Mesenchymal stem cell (in vitro differentiated cells and primary cell): ENCODE data around the gene NAV2.

Experiments used
- DNase-seq: peaks from one replicate; pipeline ENCODE4 v3.0.0-alpha.2; 2013
- H2AFZ ChIP-seq: one replicate; pipeline ENCODE4 v1.6.1; 2013; ENCODE audit warnings: low read depth, mild to moderate bottlenecking, control low read depth, inconsistent platforms, low read length, moderate library complexity
- H2AK5ac ChIP-seq: 2 replicates; pipeline ENCODE4 v1.6.1; 2013; ENCODE audit warnings: low read length, moderate library complexity, mild to moderate bottlenecking, inconsistent platforms; ENCODE audit not compliant: severe bottlenecking
- H2BK120ac ChIP-seq: one replicate; pipeline ENCODE4 v1.6.1; 2013; ENCODE audit warnings: low read depth, mild to moderate bottlenecking, inconsistent platforms, low read length, moderate library complexity
- H2BK12ac ChIP-seq, 2 experiments: one replicate each; pipeline ENCODE4 v1.6.1; 2013; ENCODE audit warnings: inconsistent platforms in 2 of 2, low read length in 2 of 2, mild to moderate bottlenecking in 2 of 2, moderate library complexity in 2 of 2, control low read depth in 1 of 2
- H2BK15ac ChIP-seq: one replicate; pipeline ENCODE4 v1.6.1; 2013; ENCODE audit warnings: mild to moderate bottlenecking, low read depth, inconsistent platforms; ENCODE audit not compliant: poor library complexity, severe bottlenecking
- H2BK5ac ChIP-seq: 2 replicates; pipeline ENCODE4 v1.6.1; 2013; ENCODE audit warnings: low read depth, mild to moderate bottlenecking, low read length, control low read depth, inconsistent platforms; ENCODE audit not compliant: poor library complexity, severe bottlenecking
- H3K14ac ChIP-seq, 2 experiments: one replicate each; pipeline ENCODE4 v1.6.1; 2013; ENCODE audit warnings: inconsistent platforms in 2 of 2, low read length in 2 of 2, control low read depth in 1 of 2, mild to moderate bottlenecking in 1 of 2, moderate library complexity in 1 of 2
- H3K18ac ChIP-seq, 2 experiments: one replicate each; pipeline ENCODE4 v1.6.1; 2013; ENCODE audit warnings: inconsistent platforms in 2 of 2, low read length in 2 of 2, control low read depth in 1 of 2, low read depth in 1 of 2, mild to moderate bottlenecking in 1 of 2
- H3K23ac ChIP-seq, 2 experiments: one replicate each; pipeline ENCODE4 v1.6.1; 2013; ENCODE audit warnings: inconsistent platforms in 2 of 2, low read length in 2 of 2, mild to moderate bottlenecking in 2 of 2, moderate library complexity in 2 of 2, control low read depth in 1 of 2
- H3K27ac ChIP-seq: 2 replicates; pipeline ENCODE4 v1.5.1; 2013; ENCODE audit warnings: mild to moderate bottlenecking, moderate library complexity, low read length, control low read depth, inconsistent platforms; ENCODE audit not compliant: poor library complexity, severe bottlenecking
- H3K27me3 ChIP-seq, 2 experiments: 2 replicates each; pipeline versions ENCODE4 v1.6.1 to v1.7.0; 2013; ENCODE audit warnings: low read length in 2 of 2, mild to moderate bottlenecking in 2 of 2, moderate library complexity in 2 of 2, control low read depth in 1 of 2, inconsistent platforms in 1 of 2; ENCODE audit not compliant: control insufficient read depth in 1 of 2, insufficient read depth in 1 of 2
- H3K36me3 ChIP-seq, 2 experiments: 2 replicates each; pipeline versions ENCODE4 v1.6.1 to v1.7.0; 2013; ENCODE audit warnings: low read length in 2 of 2, control low read depth in 1 of 2, inconsistent platforms in 1 of 2, low read depth in 1 of 2, mild to moderate bottlenecking in 1 of 2; ENCODE audit not compliant: insufficient read depth in 2 of 2, control insufficient read depth in 1 of 2
- H3K4ac ChIP-seq, 2 experiments: one replicate each; pipeline ENCODE4 v1.6.1; 2013; ENCODE audit warnings: inconsistent platforms in 2 of 2, low read length in 2 of 2, mild to moderate bottlenecking in 2 of 2, moderate library complexity in 2 of 2, control low read depth in 1 of 2, low read depth in 1 of 2
- H3K4me1 ChIP-seq: 2 replicates; pipeline ENCODE4 v1.6.1; 2013; ENCODE audit warnings: low read depth, low read length, control low read depth; ENCODE audit not compliant: control insufficient read depth, insufficient read depth
- H3K4me2 ChIP-seq: 2 replicates; pipeline ENCODE4 v1.6.1; 2013; ENCODE audit warnings: low read length, mild to moderate bottlenecking, inconsistent platforms; ENCODE audit not compliant: poor library complexity, severe bottlenecking
- H3K4me3 ChIP-seq, 2 experiments: 2 replicates each; pipeline versions ENCODE4 v1.5.1 to v1.7.0; 2013; ENCODE audit warnings: low read length in 2 of 2, mild to moderate bottlenecking in 2 of 2, control low read depth in 1 of 2, low read depth in 1 of 2; ENCODE audit not compliant: insufficient read depth in 1 of 2
- H3K79me1 ChIP-seq: replicated peaks from 2 replicates; pipeline ENCODE4 v1.6.1; 2013; ENCODE audit warnings: mild to moderate bottlenecking, control low read depth, low read length, inconsistent platforms; ENCODE audit not compliant: poor library complexity, severe bottlenecking
- H3K9ac ChIP-seq: 2 replicates; pipeline ENCODE4 v1.7.0; 2013; ENCODE audit warnings: mild to moderate bottlenecking, low read length, moderate library complexity
- H3K9me3 ChIP-seq: 2 replicates; pipeline ENCODE4 v1.7.0; 2013; ENCODE audit warnings: mild to moderate bottlenecking, low read length; ENCODE audit not compliant: control insufficient read depth
- H4K8ac ChIP-seq: one replicate; pipeline ENCODE4 v1.6.1; 2013; ENCODE audit warnings: inconsistent platforms, mild to moderate bottlenecking, low read length, moderate library complexity
- H4K91ac ChIP-seq: one replicate; pipeline ENCODE4 v1.6.1; 2013; ENCODE audit warnings: mild to moderate bottlenecking, low read length, inconsistent platforms
- WGBS: methylation state at CpG from one replicate; pipeline ENCODE4 v1.1.7; 2013; ENCODE audit warnings: mixed read lengths; 5-methylcytosine and 5-hydroxymethylcytosine counted together

Gene NAV2

GRCh38 chr11:20031155-20032001 is 318.7 kb downstream of the NAV2 start:
- Histone ChIP-seq H2BK5ac (no peak overlapping the region), H3K4ac (no peak overlapping the region), H3K36me3 (peaks cover 4 to 12% of the 10 kb centered on the region in 2 experiments), H3K9ac (no peak overlapping the region), H3K27ac (peak overlapping the region; percentile 66), H4K8ac (peak overlapping the region; percentile 55), H3K27me3 (no peaks in the 10 kb centered on the region), H3K79me1 (peaks cover 10% of the 10 kb centered on the region), H2BK12ac (peak overlapping the region in 1 of 2 experiments; percentile 90), H3K9me3 (no peaks in the 10 kb centered on the region), H3K14ac (no peak overlapping the region), H2AFZ (no peak overlapping the region), H3K4me2 (peak overlapping the region; percentile 13), H3K4me1 (peaks cover 26% of the 10 kb centered on the region), H4K91ac (peak overlapping the region; percentile 71), H2AK5ac (no peak overlapping the region), H3K4me3 (no peak overlapping the region), H3K18ac (peak overlapping the region; percentile 38 to 78), H2BK120ac (no peak overlapping the region), H2BK15ac (no peak overlapping the region), H3K23ac (no peak overlapping the region)
- 10% methylated on average over 6 of the region's 7 CpGs for WGBS
- DNase-seq, result peak; percentile 91

DNA sequence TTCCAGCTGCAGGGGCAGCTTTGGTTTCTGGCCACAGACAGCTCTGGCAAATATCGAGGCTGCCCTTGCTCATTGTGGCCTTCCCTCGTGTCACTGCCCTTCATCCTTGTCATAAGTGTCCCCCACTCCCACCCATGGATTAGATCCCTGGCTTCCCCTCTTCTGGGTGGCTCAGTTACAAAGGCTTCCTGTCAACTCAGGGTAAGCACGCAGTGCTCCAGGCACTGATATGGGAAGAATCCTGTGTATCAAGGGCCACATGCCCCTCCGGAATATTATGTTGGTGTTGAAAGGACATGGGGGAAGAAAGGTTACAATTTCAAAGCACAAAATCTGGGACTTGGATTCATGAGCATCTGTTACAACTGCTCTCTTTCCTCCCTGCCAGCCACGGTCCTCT is 319.5 kb downstream of the NAV2 start:
- Histone ChIP-seq H4K8ac (no peak overlapping the region), H2BK12ac (peak overlapping the region in 1 of 2 experiments; percentile 82), H3K4me2 (no peak overlapping the region), H3K9me3 (no peaks in the 10 kb centered on the region), H3K79me1 (peaks cover 10% of the 10 kb centered on the region), H3K36me3 (peaks cover 4 to 19% of the 10 kb centered on the region in 2 experiments), H3K14ac (peak overlapping the region in 1 of 2 experiments; percentile 94), H3K27me3 (no peaks in the 10 kb centered on the region), H3K9ac (no peak overlapping the region), H3K4ac (peak overlapping the region; percentile 16 to 51), H2AFZ (no peak overlapping the region), H3K4me3 (no peak overlapping the region), H3K18ac (peak overlapping the region; percentile 1 to 78), H2BK120ac (no peak overlapping the region), H2BK15ac (no peak overlapping the region), H3K4me1 (peaks cover 27% of the 10 kb centered on the region), H2BK5ac (no peak overlapping the region), H2AK5ac (peak overlapping the region; percentile 28), H3K27ac (peak overlapping the region; percentile 66), H4K91ac (peak overlapping the region; percentile 74), H3K23ac (peak overlapping the region in 1 of 2 experiments; percentile 92)
- DNase-seq, result no peak
- 40% methylated on average over 5 of the region's 5 CpGs for WGBS

DNA sequence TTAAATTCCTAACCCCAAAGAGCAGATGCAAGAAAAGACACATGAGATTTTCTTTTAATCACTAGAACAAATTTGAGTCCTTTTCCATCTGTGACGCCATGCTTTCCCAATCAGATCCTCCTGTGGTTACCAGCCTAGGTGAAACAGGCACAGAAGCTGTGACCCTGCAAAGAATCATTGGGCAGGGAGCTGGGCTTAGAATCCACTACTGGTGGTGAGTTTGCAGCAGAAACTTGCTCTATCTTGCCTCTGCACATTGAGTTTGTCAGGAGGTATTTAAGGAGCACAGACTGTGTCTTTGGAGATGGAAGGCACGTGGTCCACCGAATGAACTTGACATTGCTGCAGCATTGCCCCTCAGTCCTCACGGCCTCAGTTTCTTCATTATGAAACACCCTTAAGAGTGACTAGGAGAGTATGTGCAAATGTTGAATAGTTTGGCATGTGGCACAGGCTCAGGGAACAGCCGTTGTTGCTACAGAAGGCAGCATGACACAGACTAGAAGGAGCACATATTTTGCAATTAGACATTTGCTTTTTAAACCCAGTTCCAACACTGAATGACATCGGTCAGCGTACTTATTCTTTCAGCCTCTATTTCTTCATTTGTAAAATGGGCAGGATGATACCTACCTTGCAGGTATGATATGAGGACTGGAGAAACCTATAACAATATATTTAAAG is 320.1 kb downstream of the NAV2 start:
- no peak overlapping the region for H3K9ac ChIP-seq
- no peak overlapping the region for H2BK5ac ChIP-seq
- H3K4me3 ChIP-seq, result no peak overlapping the region
- no peak overlapping the region for H2AK5ac ChIP-seq
- H2BK12ac ChIP-seq, result peak overlapping the region in 1 of 2 experiments; percentile 81
- DNase-seq, result no peak
- H3K27me3 ChIP-seq, result no peaks in the 10 kb centered on the region
- no peaks in the 10 kb centered on the region for H3K9me3 ChIP-seq
- no peak overlapping the region for H3K14ac ChIP-seq
- no peak overlapping the region for H3K27ac ChIP-seq
- H3K18ac ChIP-seq, result peak overlapping the region in 1 of 2 experiments; percentile 40
- H4K91ac ChIP-seq, result no peak overlapping the region
- no peak overlapping the region for H3K23ac ChIP-seq
- no peak overlapping the region for H2BK15ac ChIP-seq
- peaks cover 4 to 25% of the 10 kb centered on the region in 2 experiments for H3K36me3 ChIP-seq
- 75% methylated on average over 5 of the region's 7 CpGs for WGBS
- no peak overlapping the region for H2AFZ ChIP-seq
- H3K79me1 ChIP-seq, result peaks cover 10% of the 10 kb centered on the region
- peak overlapping the region; percentile 7 for H2BK120ac ChIP-seq
- H3K4me2 ChIP-seq, result no peak overlapping the region
- no peak overlapping the region for H3K4ac ChIP-seq
- peaks cover 24% of the 10 kb centered on the region for H3K4me1 ChIP-seq
- peak overlapping the region; percentile 19 for H4K8ac ChIP-seq

DNA sequence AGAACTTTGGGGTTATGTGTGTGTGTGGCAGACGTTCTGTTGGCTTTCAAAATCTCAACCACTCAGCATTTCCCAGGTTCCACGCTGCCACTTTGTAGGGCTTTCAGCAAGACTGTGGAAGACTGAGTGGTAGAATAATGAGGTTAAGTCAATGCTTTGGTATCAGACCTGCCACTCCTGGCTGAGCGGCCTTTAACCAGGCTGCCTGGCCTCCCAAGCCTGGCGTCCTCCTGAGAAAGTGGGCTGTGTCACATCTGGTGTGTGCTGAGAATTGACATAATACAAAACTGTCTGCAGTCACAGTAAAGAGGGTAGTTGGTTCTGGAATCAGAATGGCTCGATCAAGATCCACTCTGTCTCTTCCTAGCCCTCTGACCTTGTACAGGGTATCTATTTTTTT is 321.2 kb downstream of the NAV2 start:
- Histone ChIP-seq H2BK15ac (no peak overlapping the region), H3K36me3 (peaks cover 5 to 36% of the 10 kb centered on the region in 2 experiments), H3K4me1 (peaks cover 27% of the 10 kb centered on the region), H4K91ac (no peak overlapping the region), H3K9ac (no peak overlapping the region), H3K9me3 (no peaks in the 10 kb centered on the region), H2BK12ac (peak overlapping the region in 1 of 2 experiments; percentile 72), H3K79me1 (peaks cover 10% of the 10 kb centered on the region), H2AK5ac (no peak overlapping the region), H3K27me3 (no peaks in the 10 kb centered on the region), H3K27ac (no peak overlapping the region), H2BK5ac (no peak overlapping the region), H2AFZ (no peak overlapping the region), H3K4me2 (no peak overlapping the region), H3K14ac (no peak overlapping the region), H3K18ac (peak overlapping the region; percentile 38 to 42), H2BK120ac (no peak overlapping the region), H4K8ac (no peak overlapping the region), H3K23ac (no peak overlapping the region), H3K4me3 (no peak overlapping the region), H3K4ac (no peak overlapping the region)
- 94% methylated on average over 4 of the region's 5 CpGs for WGBS
- no peak for DNase-seq
